Lung (tissue), 12 donors: ENCODE measurements around the gene ABCB11. TPM values are rescaled to one million over a fixed set of nuclear protein-coding genes. Genes with fewer than 3 reads are reported as not detected.

Source experiments
- ATAC-seq: fragments of 200-7000 bp; cut with Tn5 transposase; one replicate; pipeline ENCODE4 v1.9.1; 2020; ENCODE audit warnings: moderate number of reproducible peaks; ENCODE audit not compliant: insufficient read depth, low FRiP score
- DNase-seq, 3 donors: peaks; one replicate each; pipeline ENCODE4 v3.0.0-alpha.2; 2013 to 2017
- H3K27ac ChIP-seq, 2 donors: one replicate each; pipeline ENCODE4 v1.5.1; 2013; ENCODE audit warnings: mild to moderate bottlenecking in 2 of 2, moderate library complexity in 2 of 2, control low read depth in 1 of 2, inconsistent platforms in 1 of 2, low read depth in 1 of 2, low read length in 1 of 2
- H3K27me3 ChIP-seq, 3 donors: one replicate each; pipeline ENCODE4 v1.5.1; 2013; ENCODE audit warnings: low read length in 2 of 3; ENCODE audit not compliant: control insufficient read depth in 3 of 3, insufficient read depth in 3 of 3
- H3K36me3 ChIP-seq, 4 donors: one replicate each; pipeline ENCODE4 v1.5.1; 2013; ENCODE audit warnings: low read length in 4 of 4, mild to moderate bottlenecking in 1 of 4, moderate library complexity in 1 of 4; ENCODE audit not compliant: control insufficient read depth in 4 of 4, insufficient read depth in 4 of 4
- H3K4me1 ChIP-seq, 5 donors: one replicate each; pipeline ENCODE4 v1.5.1; 2013; ENCODE audit warnings: low read length in 5 of 5, mild to moderate bottlenecking in 2 of 5, moderate library complexity in 1 of 5; ENCODE audit not compliant: control insufficient read depth in 5 of 5, insufficient read depth in 5 of 5
- H3K4me3 ChIP-seq: one replicate; pipeline ENCODE4 v1.5.1; 2013; ENCODE audit warnings: mild to moderate bottlenecking, control low read depth, moderate library complexity
- H3K9ac ChIP-seq, 2 donors: one replicate each; pipeline ENCODE4 v1.5.1; 2013; ENCODE audit warnings: low read length in 2 of 2, control low read depth in 1 of 2; ENCODE audit not compliant: insufficient read depth in 1 of 2
- H3K9me3 ChIP-seq, 4 donors: one replicate each; pipeline ENCODE4 v1.5.1; 2013; ENCODE audit warnings: low read length in 3 of 4, mild to moderate bottlenecking in 1 of 4, moderate library complexity in 1 of 4; ENCODE audit not compliant: control insufficient read depth in 4 of 4, insufficient read depth in 3 of 4
- CTCF ChIP-seq: IDR thresholded peaks from 2 replicates; pipeline ENCODE4 v1.5.1; 2012; ENCODE audit warnings: mild to moderate bottlenecking; ENCODE audit errors: control extremely low read depth, extremely low read depth
- WGBS, 2 donors: extraction: QIAGEN DNeasy Blood & Tissue Kit; methylation state at CpG; one replicate each; pipeline ENCODE4 v1.1.7; 2013; 5-methylcytosine and 5-hydroxymethylcytosine counted together
- polyA plus RNA-seq, 2 donors: library from polyadenylated mRNA; stranded (reverse); fragments of 200-250 nt; gene quantifications; one replicate each; pipeline ENCODE4 v1.2.1, GENCODE V29; 2013
- total RNA-seq, 2 donors: library from RNA; depleted of rRNA in 1 of 2; stranded (reverse); fragments of >200 nt in 1 of 2; gene quantifications; one replicate each; pipeline ENCODE4 v1.2.1, GENCODE V29; 2014 to 2021
- donor health status: control.
- donor health status: control.
- donor health status: Bipolar disorder and iron deficiency.
- donor health status: healthy.
- donor health status: DM: yes; HTN: yes; CAD: no.

The ABCB11 gene
- total and polyA plus RNA-seq, 4 donors: 0.02 to 0.37 (median 0.09) TPM

DNA sequence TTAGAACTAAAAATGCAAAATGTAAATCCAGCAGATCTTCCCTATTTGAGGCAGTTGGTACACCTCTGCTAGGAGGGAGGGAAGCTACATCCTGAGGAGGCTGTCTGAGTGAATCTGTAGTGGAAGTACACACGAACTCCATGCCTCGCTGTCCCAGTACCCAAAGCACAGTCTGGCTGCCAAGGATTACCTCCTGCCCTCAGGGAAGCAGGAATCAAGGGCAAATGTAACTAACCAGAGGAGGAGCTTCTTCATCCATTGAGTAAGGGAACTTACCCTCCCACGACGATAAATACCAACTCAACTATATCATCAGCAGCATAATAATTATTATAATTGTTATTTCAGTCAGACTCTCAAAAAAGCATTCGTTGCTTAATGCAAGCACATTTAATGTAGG lies 40.3 kb upstream of the ABCB11 start:
- H3K9me3 ChIP-seq: no peaks in the 10 kb centered on the region
- DNase-seq (no peak), ATAC-seq (no peak)
- no peak overlapping the region for H3K4me3 ChIP-seq
- no peaks in the 10 kb centered on the region for H3K27me3 ChIP-seq
- H3K4me1 ChIP-seq: no peaks in the 10 kb centered on the region
- no peak overlapping the region for H3K27ac ChIP-seq
- WGBS, 2 donors: 63 to 70% methylated on average over 5 of the region's 5 CpGs
- H3K36me3 ChIP-seq: no peaks in the 10 kb centered on the region
- TF ChIP-seq CTCF: no peak
- no peak overlapping the region for H3K9ac ChIP-seq

DNA sequence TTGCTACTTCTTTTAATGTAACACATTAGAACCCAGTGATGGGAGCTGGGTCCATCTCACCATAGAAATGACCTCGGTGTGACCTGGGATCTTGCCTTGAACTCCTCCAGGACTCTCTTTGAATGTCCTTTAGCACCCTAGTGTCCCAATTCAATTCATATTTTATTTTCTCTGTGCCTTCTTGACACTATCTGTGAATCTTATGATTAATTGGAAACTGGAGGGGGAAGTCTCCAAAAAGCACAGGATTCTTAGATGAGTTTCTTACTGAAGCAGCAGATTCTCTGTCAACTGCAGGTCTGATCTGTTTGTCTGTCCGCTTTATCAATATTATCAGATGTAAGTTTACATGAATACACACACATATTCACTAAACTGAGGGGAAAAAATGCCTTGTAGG lies 38.7 kb upstream of the ABCB11 start:
- no peak for TF ChIP-seq CTCF
- Histone ChIP-seq H3K4me1 (no peaks in the 10 kb centered on the region), H3K9me3 (no peaks in the 10 kb centered on the region), H3K36me3 (no peaks in the 10 kb centered on the region), H3K9ac (no peak overlapping the region), H3K27ac (no peak overlapping the region), H3K4me3 (no peak overlapping the region), H3K27me3 (no peaks in the 10 kb centered on the region)
- WGBS, 2 donors: 83 to 89% methylated on average over 2 of the region's 2 CpGs
- DNase-seq: no peak
- ATAC-seq: no peak

GRCh38 chr2:169069341-169069740 lies 38.2 kb upstream of the ABCB11 start, which contains the start of gene DHRS9:
DHRS9 (plus strand) TSS chr2:169069563; CDS start chr2:169081582, 12,019 bp downstream.
- no peak for ATAC-seq
- no peaks in the 10 kb centered on the region for H3K27me3 ChIP-seq

More at GRCh38 chr2:169069341-169069740, 38.2 kb upstream of the ABCB11 start, which contains the start of gene DHRS9:
- no peak for DNase-seq
- H3K4me1 ChIP-seq: no peaks in the 10 kb centered on the region
- TF ChIP-seq CTCF: no peak
- 23 to 52% methylated on average over 5 of the region's 5 CpGs for WGBS, 2 donors
- no peaks in the 10 kb centered on the region for H3K9me3 ChIP-seq
- no peak within 1 kb of the TSS for H3K4me3 ChIP-seq
- H3K27ac ChIP-seq: no peak within 1 kb of the TSS
- H3K9ac ChIP-seq: no peak within 1 kb of the TSS
- H3K36me3 ChIP-seq: no peaks in the 10 kb centered on the region
